SK-N-SH (cell line): ENCODE measurements around the gene EPX. TPM values are rescaled to one million over a fixed set of nuclear protein-coding genes. Genes with fewer than 3 reads are reported as not detected.

Experiments
- CTCF ChIA-PET: fragments of 300-600, 350-600 bp; formaldehyde crosslinking; extraction: SDS; loops from one replicate; lab custom pipeline; 2021; lab: Yijun Ruan, JAX
- POLR2A ChIA-PET: fragments of 350-600 bp; sonication (Branson Sonifier 250); formaldehyde crosslinking; extraction: SDS; loops from one replicate; lab custom pipeline; 2020; ENCODE audit warnings: antibody characterized with exemption, inconsistent platforms; lab: Yijun Ruan, JAX
- DNase-seq: peaks from one replicate; pipeline ENCODE4 v3.0.0; 2012
- H2AFZ ChIP-seq: fragments of 200-600 bp; sonication (generic); 2 replicates; pipeline ENCODE4 v1.8.1; 2016; ENCODE audit warnings: antibody characterized with exemption, mild to moderate bottlenecking, low read depth
- H3F3A ChIP-seq: fragments of 200-600 bp; sonication (generic); replicated peaks from 2 replicates; pipeline ENCODE3; 2016; ENCODE audit warnings: antibody characterized with exemption, mild to moderate bottlenecking; ENCODE audit not compliant: insufficient read depth
- H3K27ac ChIP-seq, 2 experiments: fragments of 200-500 bp in 1 of 2; fragments of 200-600 bp in 1 of 2; sonication (Bioruptor generic) in 1 of 2; sonication (generic), shearing (Covaris generic) in 1 of 2; 2 replicates each; pipeline versions ENCODE4 v1.5.1 to v1.6.1; 2014 to 2016; ENCODE audit warnings: low read depth in 2 of 2, inconsistent platforms in 1 of 2, low read length in 1 of 2, mild to moderate bottlenecking in 1 of 2, mixed read lengths in 1 of 2
- H3K27me3 ChIP-seq: fragments of 200-600 bp; sonication (generic), shearing (Covaris generic); 2 replicates; pipeline ENCODE4 v1.6.1; 2016; ENCODE audit warnings: mixed run types; ENCODE audit not compliant: insufficient read depth
- H3K36me3 ChIP-seq, 2 experiments: fragments of 200-500 bp in 1 of 2; fragments of 200-600 bp in 1 of 2; sonication (Bioruptor generic) in 1 of 2; sonication (generic) in 1 of 2; replicated peaks in 1 of 2; 2 replicates each; pipeline versions ENCODE3 to v1.5.1; 2014 to 2016; ENCODE audit warnings: low read length in 1 of 2, mild to moderate bottlenecking in 1 of 2; ENCODE audit not compliant: insufficient read depth in 2 of 2, control insufficient read depth in 1 of 2
- H3K4me1 ChIP-seq, 2 experiments: fragments of 200-500 bp in 1 of 2; fragments of 200-600 bp in 1 of 2; sonication (Bioruptor generic) in 1 of 2; sonication (generic), shearing (Covaris generic) in 1 of 2; 2 replicates each; pipeline versions ENCODE4 v1.5.1 to v1.6.1; 2014 to 2016; ENCODE audit warnings: low read depth in 1 of 2, low read length in 1 of 2, mixed run types in 1 of 2; ENCODE audit not compliant: insufficient read depth in 2 of 2, control insufficient read depth in 1 of 2
- H3K4me2 ChIP-seq: fragments of 200-600 bp; sonication (generic), shearing (Covaris generic); 2 replicates; pipeline ENCODE4 v1.6.1; 2017; ENCODE audit warnings: mixed run types
- H3K4me3 ChIP-seq, 2 experiments: fragments of 200-500 bp in 1 of 2; fragments of 200-600 bp in 1 of 2; sonication (Bioruptor generic) in 1 of 2; sonication (generic), shearing (Covaris generic) in 1 of 2; 2 replicates each; pipeline versions ENCODE4 v1.5.1 to v1.8.1; 2014 to 2016; ENCODE audit warnings: low read depth in 2 of 2, inconsistent platforms in 1 of 2, low read length in 1 of 2, mild to moderate bottlenecking in 1 of 2, mixed read lengths in 1 of 2, moderate library complexity in 1 of 2
- H3K79me2 ChIP-seq: fragments of 200-600 bp; sonication (generic); 2 replicates; pipeline ENCODE4 v1.8.1; 2017; ENCODE audit warnings: mild to moderate bottlenecking; ENCODE audit not compliant: insufficient read depth
- H3K9ac ChIP-seq: fragments of 200-600 bp; sonication (generic); 2 replicates; pipeline ENCODE4 v1.6.1; 2017; ENCODE audit warnings: mixed run types
- H3K9me2 ChIP-seq: fragments of 200-600 bp; sonication (generic); 2 replicates; pipeline ENCODE4 v1.6.1; 2017; ENCODE audit warnings: mixed run types
- H3K9me3 ChIP-seq: fragments of 200-600 bp; sonication (generic); 2 replicates; pipeline ENCODE4 v1.6.1; 2017; ENCODE audit warnings: mixed run types, mild to moderate bottlenecking, moderate library complexity
- H4K20me1 ChIP-seq: fragments of 200-600 bp; sonication (generic); 2 replicates; pipeline ENCODE4 v1.6.1; 2017; ENCODE audit warnings: mild to moderate bottlenecking, mixed run types; ENCODE audit not compliant: insufficient read depth
- EZH2phosphoT487 ChIP-seq: fragments of 200-600 bp; sonication (generic); IDR thresholded peaks from 2 replicates; pipeline ENCODE4 v1.6.1; 2017; ENCODE audit warnings: low read depth, mixed run types, mild to moderate bottlenecking, antibody characterized with exemption, moderate library complexity, borderline replicate concordance
- FOXJ3 ChIP-seq: sonication (generic); formaldehyde crosslinking; IDR thresholded peaks from 2 replicates; pipeline ENCODE4 v1.5.1; 2020; ENCODE audit warnings: mild to moderate bottlenecking, missing genetic modification reagents
- FOXM1 ChIP-seq: IDR thresholded peaks from 2 replicates; pipeline ENCODE4 v1.4.0; 2012; ENCODE audit warnings: low read depth, mild to moderate bottlenecking
- MEF2A ChIP-seq: IDR thresholded peaks from 2 replicates; pipeline ENCODE4 v1.4.0; 2012; ENCODE audit warnings: low read depth, borderline replicate concordance
- MXI1 ChIP-seq: IDR thresholded peaks from 2 replicates; pipeline ENCODE4 v1.6.1; 2012; ENCODE audit warnings: mild to moderate bottlenecking, low read depth, low read length, improper control_type of control experiment
- NFIC ChIP-seq: IDR thresholded peaks from 2 replicates; pipeline ENCODE4 v1.4.0; 2012; ENCODE audit warnings: borderline replicate concordance
- POLR2AphosphoS5 ChIP-seq: IDR thresholded peaks from 2 replicates; pipeline ENCODE4 v1.6.1; 2012; ENCODE audit warnings: low read depth, low read length
- RAD21 ChIP-seq: IDR thresholded peaks from 2 replicates; pipeline ENCODE4 v1.6.1; 2012; ENCODE audit warnings: mild to moderate bottlenecking, low read length
- REST ChIP-seq: IDR thresholded peaks from 2 replicates; pipeline ENCODE4 v1.6.1; 2012; ENCODE audit warnings: mild to moderate bottlenecking, low read depth, low read length, moderate library complexity
- RFX5 ChIP-seq: IDR thresholded peaks from 2 replicates; pipeline ENCODE4 v1.6.1; 2012; ENCODE audit warnings: mild to moderate bottlenecking, improper control_type of control experiment, low read length
- SIN3A ChIP-seq: IDR thresholded peaks from 2 replicates; pipeline ENCODE4 v1.6.1; 2012; ENCODE audit warnings: low read depth, mild to moderate bottlenecking, low read length, moderate library complexity, borderline replicate concordance
- SMC3 ChIP-seq: IDR thresholded peaks from 2 replicates; pipeline ENCODE4 v1.6.1; 2012; ENCODE audit warnings: low read depth, low read length, improper control_type of control experiment
- TCF12 ChIP-seq: IDR thresholded peaks from 2 replicates; pipeline ENCODE4 v1.4.0; 2012
- USF1 ChIP-seq: IDR thresholded peaks from 2 replicates; pipeline ENCODE4 v1.4.0; 2012; ENCODE audit warnings: low read depth, borderline replicate concordance
- ZBTB33 ChIP-seq: IDR thresholded peaks from 2 replicates; pipeline ENCODE4 v1.4.0; 2012; ENCODE audit warnings: low read depth, borderline replicate concordance
- WGBS: methylation state at CpG from one replicate; pipeline ENCODE4 v1.1.6; 2017; ENCODE audit warnings: low lambda C conversion rate; 5-methylcytosine and 5-hydroxymethylcytosine counted together
- polyA plus RNA-seq, 3 experiments: library from polyadenylated mRNA; depleted of rRNA; stranded (reverse); fragments of >200 nt; gene quantifications; 2 replicates each; pipeline ENCODE4 v1.2.3, GENCODE V29; 2012
- TF ChIP-seq, protein P1 (sequence below): IDR thresholded peaks from 2 replicates; pipeline ENCODE4 v1.4.0; 2012; ENCODE audit warnings: low read depth

EPX gene
- polyA plus RNA-seq, 1 of the 3 experiments (the other 2 are of a cell fraction), result 0.02 TPM

- peak; percentile 85 for DNase-seq
- peak overlapping the region; percentile 71 for H3K4me2 ChIP-seq
Observed at GRCh38 chr17:58156839-58157803, 35.4 kb upstream of the EPX start.

GRCh38 chr17:58158181-58158580 is 34.3 kb upstream of the EPX start:
- H3K79me2 ChIP-seq, result no peaks in the 10 kb centered on the region
- H3K36me3 ChIP-seq, result no peaks in the 10 kb centered on the region
- H3K4me3 ChIP-seq, result no peak overlapping the region
- H3K9ac ChIP-seq, result no peak overlapping the region
- H3K9me3 ChIP-seq, result no peaks in the 10 kb centered on the region
- H3F3A ChIP-seq, result no peaks in the 10 kb centered on the region
- H2AFZ ChIP-seq, result no peak overlapping the region
- CTCF ChIA-PET, result interaction anchor here (1.2 to 2.6 kb wide), 3 partner anchors 14 to 91 kb away, joined by 3 to 7 read pairs (median 6); no protein-coding TSS in a partner anchor
- no peaks in the 10 kb centered on the region for H4K20me1 ChIP-seq
- peaks cover 0 to 5% of the 10 kb centered on the region in 2 experiments; a peak in 1 of 4 replicates for H3K4me1 ChIP-seq
- DNase-seq, result no peak
- POLR2A ChIA-PET, result no interaction called here
- H3K27ac ChIP-seq, result no peak overlapping the region
- peaks cover 43% of the 10 kb centered on the region for H3K27me3 ChIP-seq
- no peaks in the 10 kb centered on the region for H3K9me2 ChIP-seq
- H3K4me2 ChIP-seq, result no peak overlapping the region
- WGBS, result 16% methylated on average over 2 of the region's 2 CpGs
- TF ChIP-seq SMC3 (no peak), FOXJ3 (no peak), ZBTB33 (no peak), EZH2phosphoT487 (no peak), SIN3A (no peak), RAD21 (no peak), TCF12 (no peak), USF1 (no peak)
- TF ChIP-seq, protein P1, sequence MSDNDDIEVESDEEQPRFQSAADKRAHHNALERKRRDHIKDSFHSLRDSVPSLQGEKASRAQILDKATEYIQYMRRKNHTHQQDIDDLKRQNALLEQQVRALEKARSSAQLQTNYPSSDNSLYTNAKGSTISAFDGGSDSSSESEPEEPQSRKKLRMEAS, result no peak

More at GRCh38 chr17:58156839-58157803, 35.4 kb upstream of the EPX start:
- Histone ChIP-seq H3K36me3 (no peaks in the 10 kb centered on the region), H2AFZ (peak overlapping the region; percentile 33; the same call in 1 of the 2 replicates), H3K9me3 (no peaks in the 10 kb centered on the region), H3F3A (no peaks in the 10 kb centered on the region), H3K27me3 (peaks cover 53% of the 10 kb centered on the region), H3K4me1 (peaks cover 0 to 5% of the 10 kb centered on the region in 2 experiments; a peak in 1 of 4 replicates), H3K9me2 (no peaks in the 10 kb centered on the region), H3K79me2 (no peaks in the 10 kb centered on the region), H3K9ac (no peak overlapping the region), H3K4me3 (peak overlapping the region; percentile 42 to 46), H3K27ac (no peak overlapping the region), H4K20me1 (no peaks in the 10 kb centered on the region)
- WGBS, result 7% methylated on average over 35 of the region's 65 CpGs
- ChIA-PET CTCF (interaction anchor here (1.1 to 2.6 kb wide), 4 partner anchors 15 to 92 kb away, joined by 3 to 6 read pairs (median 4); no protein-coding TSS in a partner anchor), POLR2A (interaction anchor here (0.6 kb wide), 1 partner anchor 67 kb away, joined by 3 read pairs; no protein-coding TSS in a partner anchor)
- TF ChIP-seq FOXM1, result no peak
- no peak for TF ChIP-seq REST
- TF ChIP-seq MXI1, result peak; percentile 50; the same call in 1 of the 2 replicates
- no peak for TF ChIP-seq MEF2A
- no peak for TF ChIP-seq TCF12
- TF ChIP-seq RAD21, result no peak
- no peak for TF ChIP-seq RFX5
- TF ChIP-seq POLR2AphosphoS5, result no peak
- no peak for TF ChIP-seq NFIC
